GM12878 (cell line): ENCODE data around the gene KAZN. TPM values are rescaled to one million over a fixed set of nuclear protein-coding genes. Genes with fewer than 3 reads are reported as not detected.

Experiments used
- ATAC-seq: fragments of 200-7000 bp; cut with Tn5 transposase; 3 replicates; pipeline ENCODE4 v1.9.1; 2020; ENCODE audit warnings: mild to moderate bottlenecking, moderate library complexity
- BruUV-seq: library from RNA; stranded (reverse); fragments of 400-500 nt; replicated peaks from 2 replicates; lab custom pipeline; 2021; lab: Mats Ljungman, UMichigan
- CTCF ChIA-PET: fragments of 300-600 bp; sonication (Branson Sonifier 250); formaldehyde crosslinking; extraction: SDS; loops from one replicate; lab custom pipeline; 2021; ENCODE audit warnings: inconsistent platforms; lab: Yijun Ruan, JAX
- POLR2A ChIA-PET: fragments of 350-600 bp; formaldehyde crosslinking; extraction: SDS; loops from one replicate; lab custom pipeline; 2021; ENCODE audit warnings: inconsistent platforms; lab: Charles Lee
- RAD21 ChIA-PET: fragments of 300-600 bp; sonication (Branson Sonifier 250); formaldehyde crosslinking; loops from one replicate; lab custom pipeline; 2023; ENCODE audit warnings: antibody characterized with exemption; ENCODE audit not compliant: unreplicated experiment; lab: Charles Lee
- SMC1A ChIA-PET: fragments of 300-600 bp; sonication (Branson Sonifier 250); formaldehyde crosslinking; loops from one replicate; lab custom pipeline; 2023; ENCODE audit not compliant: unreplicated experiment, uncharacterized antibody; lab: Charles Lee
- DNase-seq: peaks from one replicate; pipeline ENCODE4 v3.0.0-alpha.2; 2011; ENCODE audit warnings: low read depth, low spot score
- FAIRE-seq: peaks from 3 replicates; lab custom pipeline; 2011; peaks lifted over from hg19 to GRCh38; lab: Jason Lieb, UNC
- H2AFZ ChIP-seq: 2 replicates; pipeline ENCODE4 v1.6.0; 2011; ENCODE audit warnings: low read depth, low read length, control low read depth; ENCODE audit not compliant: control insufficient read depth
- H3K27ac ChIP-seq: 2 replicates; pipeline ENCODE4 v1.5.1; 2011; ENCODE audit warnings: control low read depth; ENCODE audit not compliant: control insufficient read depth, insufficient read depth
- H3K27me3 ChIP-seq, 2 experiments: replicated peaks in 1 of 2; 2 replicates each; pipeline versions ENCODE4 v1.6.0 to v1.6.1; 2011; ENCODE audit warnings: low read length in 1 of 2; ENCODE audit not compliant: control insufficient read depth in 2 of 2, insufficient read depth in 2 of 2
- H3K36me3 ChIP-seq, 2 experiments: 2 replicates each; pipeline ENCODE4 v1.5.1; 2011; ENCODE audit warnings: low read length in 1 of 2; ENCODE audit not compliant: control insufficient read depth in 2 of 2, insufficient read depth in 2 of 2
- H3K4me1 ChIP-seq: 2 replicates; pipeline ENCODE4 v1.6.1; 2011; ENCODE audit warnings: mild to moderate bottlenecking, low read length, moderate library complexity, mixed read lengths; ENCODE audit not compliant: control insufficient read depth, insufficient read depth
- H3K4me2 ChIP-seq: 2 replicates; pipeline ENCODE4 v1.6.0; 2011; ENCODE audit warnings: control low read depth; ENCODE audit not compliant: control insufficient read depth, insufficient read depth
- H3K4me3 ChIP-seq: fragments of 200-600 bp; sonication (generic); 2 replicates; pipeline ENCODE4 v1.5.1; 2016
- H3K79me2 ChIP-seq: 2 replicates; pipeline ENCODE4 v1.6.0; 2011; ENCODE audit warnings: low read length; ENCODE audit not compliant: control insufficient read depth, insufficient read depth
- H3K9ac ChIP-seq: 2 replicates; pipeline ENCODE4 v1.8.0; 2011; ENCODE audit warnings: low read length, control low read depth, mixed read lengths; ENCODE audit not compliant: control insufficient read depth, insufficient read depth
- H3K9me3 ChIP-seq: replicated peaks from 3 replicates; pipeline ENCODE4 v1.5.1; 2011; ENCODE audit warnings: mild to moderate bottlenecking, low read length; ENCODE audit not compliant: control insufficient read depth, insufficient read depth
- H4K20me1 ChIP-seq: 2 replicates; pipeline ENCODE4 v1.6.0; 2011; ENCODE audit not compliant: control insufficient read depth, insufficient read depth
- BCL11A ChIP-seq: IDR thresholded peaks from 2 replicates; pipeline ENCODE4 v1.6.1; 2011; ENCODE audit warnings: low read depth, low read length
- BHLHE40 ChIP-seq, 2 experiments: fragments of 450-650 bp in 1 of 2; IDR thresholded peaks; 2 replicates each; pipeline ENCODE4 v1.6.1; 2011 to 2017; ENCODE audit warnings: low read depth in 2 of 2, borderline replicate concordance in 1 of 2, improper control_type of control experiment in 1 of 2, low read length in 1 of 2, mild to moderate bottlenecking in 1 of 2
- BMI1 ChIP-seq: fragments of 450-650 bp; IDR thresholded peaks from 2 replicates; pipeline ENCODE4 v1.6.1; 2016; ENCODE audit warnings: mild to moderate bottlenecking, moderate library complexity, borderline replicate concordance
- CBX5 ChIP-seq: sonication (generic); IDR thresholded peaks from 2 replicates; pipeline ENCODE4 v1.6.1; 2016; ENCODE audit warnings: low read depth, moderate library complexity, mild to moderate bottlenecking, inconsistent platforms
- CREB1 ChIP-seq: IDR thresholded peaks from 2 replicates; pipeline ENCODE4 v1.6.1; 2012; ENCODE audit warnings: low read depth, mild to moderate bottlenecking, inconsistent platforms
- CREM ChIP-seq: IDR thresholded peaks from 2 replicates; pipeline ENCODE4 v1.6.1; 2014; ENCODE audit warnings: antibody characterized with exemption, low read depth
- GATAD2B ChIP-seq: fragments of 450-650 bp; conservative IDR thresholded peaks from 2 replicates; pipeline ENCODE4 v1.6.1; 2017; ENCODE audit warnings: low read depth, mild to moderate bottlenecking, moderate library complexity
- IKZF2 ChIP-seq, 2 experiments: fragments of 450-650 bp; IDR thresholded peaks; 2 replicates each; pipeline ENCODE4 v1.6.1; 2017; ENCODE audit warnings: mild to moderate bottlenecking in 2 of 2, moderate library complexity in 2 of 2
- KLF5 ChIP-seq: fragments of 450-650 bp; IDR thresholded peaks from 2 replicates; pipeline ENCODE4 v1.6.1; 2014; ENCODE audit warnings: mild to moderate bottlenecking; ENCODE audit not compliant: partially characterized antibody
- NFXL1 ChIP-seq: fragments of 450-650 bp; IDR thresholded peaks from 2 replicates; pipeline ENCODE4 v1.6.1; 2017; ENCODE audit warnings: antibody characterized with exemption, mild to moderate bottlenecking, borderline replicate concordance
- RAD21 ChIP-seq: IDR thresholded peaks from 2 replicates; pipeline ENCODE4 v1.6.1; 2011; ENCODE audit warnings: mild to moderate bottlenecking, low read depth, low read length, moderate library complexity; ENCODE audit not compliant: insufficient read depth
- RAD51 ChIP-seq: fragments of 450-650 bp; IDR thresholded peaks from 2 replicates; pipeline ENCODE4 v1.6.1; 2016; ENCODE audit warnings: moderate library complexity, mild to moderate bottlenecking, inconsistent platforms
- RELA ChIP-seq: fragments of 450-650 bp; IDR thresholded peaks from 2 replicates; pipeline ENCODE4 v1.8.0; 2014; ENCODE audit warnings: borderline replicate concordance; ENCODE audit not compliant: partially characterized antibody
- SUZ12 ChIP-seq: fragments of 200-600 bp; sonication (generic); IDR thresholded peaks from one replicate; pipeline ENCODE4 v1.6.1; 2018; ENCODE audit warnings: antibody characterized with exemption, mild to moderate bottlenecking; ENCODE audit not compliant: unreplicated experiment
- WRNIP1 ChIP-seq: IDR thresholded peaks from 2 replicates; pipeline ENCODE4 v1.6.1; 2011; ENCODE audit warnings: low read depth, low read length, improper control_type of control experiment, borderline replicate concordance
- ZNF217 ChIP-seq: fragments of 450-650 bp; IDR thresholded peaks from 2 replicates; pipeline ENCODE4 v1.6.1; 2017; ENCODE audit warnings: antibody characterized with exemption, mild to moderate bottlenecking
- ZSCAN29 ChIP-seq: fragments of 450-650 bp; IDR thresholded peaks from 2 replicates; pipeline ENCODE4 v1.6.1; 2017; ENCODE audit warnings: mild to moderate bottlenecking, moderate library complexity
- WGBS: methylation state at CpG from one replicate; pipeline ENCODE4 v1.1.6; 2016; ENCODE audit warnings: low lambda C conversion rate; ENCODE audit not compliant: insufficient replicate concordance, insufficient coverage; ENCODE audit errors: missing lambda C conversion rate; 5-methylcytosine and 5-hydroxymethylcytosine counted together
- in situ Hi-C: fragments of 300-500 bp; cut with MboI; formaldehyde crosslinking; loops from 9 replicates; pipeline ENCODE4 v1.14.3; 2018; ENCODE audit warnings: mixed read lengths
- intact Hi-C: fragments of 100-400 bp; cut with micrococcal nuclease; formaldehyde crosslinking; loops from one replicate; pipeline ENCODE4 v1.14.2; 2022; ENCODE audit not compliant: unreplicated experiment
- polyA plus RNA-seq, 11 experiments: library from polyadenylated mRNA; depleted of rRNA in 4 of 11; unstranded in 6 of 11; stranded (reverse) in 5 of 11; fragments of >200 nt; fragmentation: Nextera tagmentation in 4 of 11; fragmentation: Illumina TruSeq in 1 of 11; extraction: Ambion mirVana in 4 of 11; extraction: Trizol in 1 of 11; gene quantifications; 1 replicate in 1 of 11; 2 replicates in 10 of 11; pipeline versions ENCODE4 v1.2.1 to v1.2.3, GENCODE V29; 2011 to 2016; ENCODE audit warnings: inconsistent platforms in 2 of 11, missing spikeins in 2 of 11, low read depth in 1 of 11
- total RNA-seq, 4 experiments: library from RNA; depleted of rRNA in 3 of 4; stranded (reverse); fragments of >200 nt in 3 of 4; fragmentation: Illumina TruSeq in 1 of 4; extraction: Trizol in 1 of 4; gene quantifications; 2 replicates each; pipeline versions ENCODE4 v1.2.1 to v1.2.3, GENCODE V29; 2013 to 2021
- TF ChIP-seq, protein P1 (sequence below): fragments of 450-650 bp; IDR thresholded peaks from 2 replicates; pipeline ENCODE4 v1.6.1; 2017; ENCODE audit warnings: mild to moderate bottlenecking, moderate library complexity
- TF ChIP-seq, protein P2 (sequence below): fragments of 450-650 bp; IDR thresholded peaks from 2 replicates; pipeline ENCODE4 v1.6.1; 2016; ENCODE audit warnings: mild to moderate bottlenecking

KAZN gene
- total and polyA plus RNA-seq, 10 of the 15 experiments (the other 5 are each of a cell fraction or from before 2014, with no cell fraction given), result 0.72 to 4.0 (median 1.2) TPM

DNA sequence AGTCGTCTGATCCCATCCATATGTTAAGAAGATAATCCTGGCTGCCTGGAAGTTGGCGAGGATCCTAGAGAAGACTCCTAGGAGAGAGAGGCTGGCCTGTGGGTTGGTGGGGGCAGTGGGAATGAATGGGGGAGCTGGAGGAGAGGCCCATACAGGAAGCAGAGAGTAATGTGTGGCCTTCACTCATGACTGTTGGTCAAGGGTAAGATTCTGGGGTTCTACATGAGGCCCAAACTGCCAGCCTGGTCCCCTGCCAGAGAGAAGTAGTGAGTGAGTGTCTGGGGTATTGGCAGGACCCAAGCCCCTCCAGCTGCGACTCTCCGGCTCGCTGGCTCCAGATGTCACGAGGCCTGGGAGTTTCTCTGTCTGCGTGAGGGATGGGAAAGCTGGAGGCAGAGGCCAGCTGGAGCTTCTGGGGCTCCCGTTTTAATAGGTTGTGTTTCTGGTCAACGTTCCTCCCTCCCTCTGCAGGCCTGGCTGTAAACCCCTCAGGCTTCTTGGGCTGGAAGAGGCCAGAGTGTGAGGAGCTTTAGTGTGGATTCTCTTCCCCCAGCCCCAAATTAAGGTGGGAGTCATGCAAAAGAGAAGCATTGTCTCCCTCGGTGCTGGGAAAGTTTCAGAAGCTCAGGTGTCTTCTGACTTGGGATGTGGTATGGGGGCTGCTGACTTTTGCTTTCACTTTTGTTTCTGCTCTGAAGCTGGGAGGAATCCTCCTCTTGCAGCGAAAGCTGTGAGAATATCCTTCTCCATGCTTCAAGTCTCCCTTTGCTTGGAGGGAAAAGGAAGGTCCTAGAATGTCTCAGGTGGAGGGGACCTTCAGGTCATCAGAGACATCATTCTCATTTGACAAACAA lies 557.6 kb downstream of the KAZN start:
- Histone ChIP-seq H4K20me1 (no peaks in the 10 kb centered on the region), H3K4me2 (peak overlapping the region; percentile 87), H3K4me3 (peak overlapping the region; percentile 65), H3K27ac (peak overlapping the region; percentile 73), H3K9me3 (no peaks in the 10 kb centered on the region), H3K27me3 (peaks cover 8 to 16% of the 10 kb centered on the region in 2 experiments; a peak in 3 of 4 replicates), H3K79me2 (peaks cover 27% of the 10 kb centered on the region), H3K36me3 (no peaks in the 10 kb centered on the region; a peak in 1 of 4 replicates), H3K4me1 (peaks cover 37% of the 10 kb centered on the region), H3K9ac (peak overlapping the region; percentile 55), H2AFZ (peak overlapping the region; percentile 82)
- BruUV-seq, result no TSS peak
- peak; percentile 53 for DNase-seq
- SMC1A ChIA-PET, result interaction anchor here (0.9 to 5.5 kb wide), 17 partner anchors 9 to 115 kb away, joined by 3 to 52 read pairs (median 6); no protein-coding TSS in a partner anchor
- CTCF ChIA-PET, result interaction anchor here (0.6 to 2.7 kb wide), 14 partner anchors 9 to 148 kb away, joined by 3 to 20 read pairs (median 6); no protein-coding TSS in a partner anchor
- peak; percentile 46 for ATAC-seq
- WGBS, result 46% methylated on average over 11 of the region's 11 CpGs
- in situ Hi-C loops, result no loop called here
- intact Hi-C loops, result loop anchor here (5.0 kb wide), 1 partner anchor 91 kb away; the partner anchor contains the start of gene FHAD1
- RAD21 ChIA-PET, result interaction anchor here (0.7 to 3.1 kb wide), 20 partner anchors 12 to 261 kb away, joined by 3 to 23 read pairs (median 4); partner anchors contain the start of gene FHAD1
- POLR2A ChIA-PET, result interaction anchor here (0.6 to 2.6 kb wide), 10 partner anchors 12 to 276 kb away, joined by 3 to 12 read pairs (median 4); no protein-coding TSS in a partner anchor
- FAIRE-seq, result peak; percentile 13
- TF ChIP-seq, protein P1, sequence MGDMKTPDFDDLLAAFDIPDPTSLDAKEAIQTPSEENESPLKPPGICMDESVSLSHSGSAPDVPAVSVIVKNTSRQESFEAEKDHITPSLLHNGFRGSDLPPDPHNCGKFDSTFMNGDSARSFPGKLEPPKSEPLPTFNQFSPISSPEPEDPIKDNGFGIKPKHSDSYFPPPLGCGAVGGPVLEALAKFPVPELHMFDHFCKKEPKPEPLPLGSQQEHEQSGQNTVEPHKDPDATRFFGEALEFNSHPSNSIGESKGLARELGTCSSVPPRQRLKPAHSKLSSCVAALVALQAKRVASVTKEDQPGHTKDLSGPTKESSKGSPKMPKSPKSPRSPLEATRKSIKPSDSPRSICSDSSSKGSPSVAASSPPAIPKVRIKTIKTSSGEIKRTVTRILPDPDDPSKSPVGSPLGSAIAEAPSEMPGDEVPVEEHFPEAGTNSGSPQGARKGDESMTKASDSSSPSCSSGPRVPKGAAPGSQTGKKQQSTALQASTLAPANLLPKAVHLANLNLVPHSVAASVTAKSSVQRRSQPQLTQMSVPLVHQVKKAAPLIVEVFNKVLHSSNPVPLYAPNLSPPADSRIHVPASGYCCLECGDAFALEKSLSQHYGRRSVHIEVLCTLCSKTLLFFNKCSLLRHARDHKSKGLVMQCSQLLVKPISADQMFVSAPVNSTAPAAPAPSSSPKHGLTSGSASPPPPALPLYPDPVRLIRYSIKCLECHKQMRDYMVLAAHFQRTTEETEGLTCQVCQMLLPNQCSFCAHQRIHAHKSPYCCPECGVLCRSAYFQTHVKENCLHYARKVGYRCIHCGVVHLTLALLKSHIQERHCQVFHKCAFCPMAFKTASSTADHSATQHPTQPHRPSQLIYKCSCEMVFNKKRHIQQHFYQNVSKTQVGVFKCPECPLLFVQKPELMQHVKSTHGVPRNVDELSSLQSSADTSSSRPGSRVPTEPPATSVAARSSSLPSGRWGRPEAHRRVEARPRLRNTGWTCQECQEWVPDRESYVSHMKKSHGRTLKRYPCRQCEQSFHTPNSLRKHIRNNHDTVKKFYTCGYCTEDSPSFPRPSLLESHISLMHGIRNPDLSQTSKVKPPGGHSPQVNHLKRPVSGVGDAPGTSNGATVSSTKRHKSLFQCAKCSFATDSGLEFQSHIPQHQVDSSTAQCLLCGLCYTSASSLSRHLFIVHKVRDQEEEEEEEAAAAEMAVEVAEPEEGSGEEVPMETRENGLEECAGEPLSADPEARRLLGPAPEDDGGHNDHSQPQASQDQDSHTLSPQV, result no peak
- TF ChIP-seq, protein P2, sequence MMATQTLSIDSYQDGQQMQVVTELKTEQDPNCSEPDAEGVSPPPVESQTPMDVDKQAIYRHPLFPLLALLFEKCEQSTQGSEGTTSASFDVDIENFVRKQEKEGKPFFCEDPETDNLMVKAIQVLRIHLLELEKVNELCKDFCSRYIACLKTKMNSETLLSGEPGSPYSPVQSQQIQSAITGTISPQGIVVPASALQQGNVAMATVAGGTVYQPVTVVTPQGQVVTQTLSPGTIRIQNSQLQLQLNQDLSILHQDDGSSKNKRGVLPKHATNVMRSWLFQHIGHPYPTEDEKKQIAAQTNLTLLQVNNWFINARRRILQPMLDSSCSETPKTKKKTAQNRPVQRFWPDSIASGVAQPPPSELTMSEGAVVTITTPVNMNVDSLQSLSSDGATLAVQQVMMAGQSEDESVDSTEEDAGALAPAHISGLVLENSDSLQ, result no peak
- TF ChIP-seq RAD21, result no peak
- TF ChIP-seq ZNF217, result no peak
- TF ChIP-seq BMI1, result no peak
- no peak; the same call in 1 of the 2 replicates for TF ChIP-seq RAD51
- peak; percentile 67 to 73; a peak in 3 of 4 replicates for TF ChIP-seq IKZF2 (IDR thresholded peaks at IDR 0.05)
- TF ChIP-seq CREB1, result no peak
- TF ChIP-seq GATAD2B, result no peak
- no peak for TF ChIP-seq WRNIP1
- TF ChIP-seq SUZ12, result no peak
- TF ChIP-seq CREM, result no peak
- no peak for TF ChIP-seq CBX5
- TF ChIP-seq RELA, result no peak
- TF ChIP-seq KLF5, result no peak
- no peak for TF ChIP-seq BCL11A
- TF ChIP-seq NFXL1, result no peak
- no peak for TF ChIP-seq ZSCAN29
- TF ChIP-seq BHLHE40 (IDR thresholded peaks at IDR 0.05; ENCODE audit: borderline replicate concordance in 1 of 2, low read depth in 2 of 2, low read length in 1 of 2), result peak; percentile 11 to 25; a peak in 1 of 4 replicates
